Spleen (tissue), 7 donors: ENCODE measurements around the gene BPI.

Experiments
- POLR2A ChIP-seq, 3 donors: fragments of 450-650 bp; IDR thresholded peaks; one replicate each; pipeline ENCODE4 v1.5.1; 2017; ENCODE audit warnings: antibody characterized with exemption in 3 of 3, mild to moderate bottlenecking in 1 of 3
- TF ChIP-seq, protein P1 (sequence below), 11 experiments: fragments of 200-600 bp in 7 of 11; fragments of 450-650 bp in 4 of 11; sonication (generic) in 4 of 11; IDR thresholded peaks in 8 of 11; conservative IDR thresholded peaks in 3 of 11; 1 replicate in 7 of 11; 2 replicates in 4 of 11; pipeline versions ENCODE4 v1.4.0 to v1.8.0; 2016 to 2021; ENCODE audit warnings: antibody characterized with exemption in 11 of 11, inconsistent platforms in 4 of 11, mild to moderate bottlenecking in 1 of 11
- donor health status: DM: no; HTN: no; CAD: no; lungs with moderate emphysema.
- donor health status: DM: no; HTN: no; CAD: no.
- donor health status: DM: no; HTN: no; CAD: no.

DNA sequence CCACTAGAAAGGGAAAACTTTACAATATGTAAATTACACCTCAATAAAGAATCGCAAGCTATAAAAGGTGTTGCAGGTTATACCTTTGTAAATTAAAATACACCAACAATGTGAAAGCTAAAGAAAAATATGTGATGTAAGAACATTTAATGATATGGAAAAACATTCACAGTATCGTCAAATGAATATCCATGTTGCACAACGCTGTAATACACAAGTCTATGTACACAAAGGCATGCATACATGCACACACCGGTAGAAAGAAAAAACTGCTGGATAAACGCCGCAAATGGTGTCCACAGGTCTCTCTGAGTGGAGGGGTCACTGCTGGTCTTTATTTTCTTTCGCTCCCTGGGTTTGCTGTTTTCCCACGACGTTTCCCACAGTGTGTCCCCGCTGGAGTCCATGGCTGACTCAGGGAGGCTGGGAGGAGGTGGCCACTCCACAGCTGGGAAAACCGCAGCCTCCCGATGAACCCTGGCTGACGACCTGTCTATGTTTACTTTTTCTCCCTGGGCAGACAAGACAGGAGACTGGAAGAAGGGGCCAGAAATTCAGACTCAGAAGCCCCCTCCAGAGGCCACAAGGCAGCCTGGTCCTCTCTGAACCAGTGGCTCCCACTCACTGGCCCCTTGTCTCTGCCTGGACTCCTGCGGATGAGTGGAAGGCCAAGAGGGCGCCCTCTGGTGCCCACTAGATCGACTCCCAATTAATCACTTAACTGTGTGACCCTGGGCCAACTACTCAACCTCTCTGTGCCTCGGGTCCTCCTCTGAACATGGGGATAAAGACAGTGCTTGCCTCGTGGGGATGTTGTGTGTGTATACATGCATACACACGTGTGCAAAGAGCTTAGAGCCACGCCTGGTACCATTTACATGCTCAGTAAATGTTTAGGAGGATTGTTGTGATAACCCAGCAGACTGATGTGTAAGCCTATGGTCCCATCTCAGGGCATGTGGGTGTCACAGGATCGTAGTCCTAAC lies 12.8 kb upstream of the BPI start:
- TF ChIP-seq, protein P1, sequence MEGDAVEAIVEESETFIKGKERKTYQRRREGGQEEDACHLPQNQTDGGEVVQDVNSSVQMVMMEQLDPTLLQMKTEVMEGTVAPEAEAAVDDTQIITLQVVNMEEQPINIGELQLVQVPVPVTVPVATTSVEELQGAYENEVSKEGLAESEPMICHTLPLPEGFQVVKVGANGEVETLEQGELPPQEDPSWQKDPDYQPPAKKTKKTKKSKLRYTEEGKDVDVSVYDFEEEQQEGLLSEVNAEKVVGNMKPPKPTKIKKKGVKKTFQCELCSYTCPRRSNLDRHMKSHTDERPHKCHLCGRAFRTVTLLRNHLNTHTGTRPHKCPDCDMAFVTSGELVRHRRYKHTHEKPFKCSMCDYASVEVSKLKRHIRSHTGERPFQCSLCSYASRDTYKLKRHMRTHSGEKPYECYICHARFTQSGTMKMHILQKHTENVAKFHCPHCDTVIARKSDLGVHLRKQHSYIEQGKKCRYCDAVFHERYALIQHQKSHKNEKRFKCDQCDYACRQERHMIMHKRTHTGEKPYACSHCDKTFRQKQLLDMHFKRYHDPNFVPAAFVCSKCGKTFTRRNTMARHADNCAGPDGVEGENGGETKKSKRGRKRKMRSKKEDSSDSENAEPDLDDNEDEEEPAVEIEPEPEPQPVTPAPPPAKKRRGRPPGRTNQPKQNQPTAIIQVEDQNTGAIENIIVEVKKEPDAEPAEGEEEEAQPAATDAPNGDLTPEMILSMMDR (IDR thresholded peaks at IDR 0.05 in 8 of 11, conservative IDR thresholded peaks at IDR 0.05 in 3 of 11): peak in 4 of 11 experiments; percentile 18 to 31 (median 25)
- no peak for TF ChIP-seq POLR2A (IDR thresholded peaks at IDR 0.05)
